NCI-H1417 treated with DMSO at 0.1 percent for 48 hours (cell line): ENCODE data around the gene FUT7.

Source experiments
- DNase-seq: peaks from one replicate; lab custom pipeline; 2025; lab: John Stamatoyannopoulos, UW

FUT7 gene, protein sequence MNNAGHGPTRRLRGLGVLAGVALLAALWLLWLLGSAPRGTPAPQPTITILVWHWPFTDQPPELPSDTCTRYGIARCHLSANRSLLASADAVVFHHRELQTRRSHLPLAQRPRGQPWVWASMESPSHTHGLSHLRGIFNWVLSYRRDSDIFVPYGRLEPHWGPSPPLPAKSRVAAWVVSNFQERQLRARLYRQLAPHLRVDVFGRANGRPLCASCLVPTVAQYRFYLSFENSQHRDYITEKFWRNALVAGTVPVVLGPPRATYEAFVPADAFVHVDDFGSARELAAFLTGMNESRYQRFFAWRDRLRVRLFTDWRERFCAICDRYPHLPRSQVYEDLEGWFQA

DNA sequence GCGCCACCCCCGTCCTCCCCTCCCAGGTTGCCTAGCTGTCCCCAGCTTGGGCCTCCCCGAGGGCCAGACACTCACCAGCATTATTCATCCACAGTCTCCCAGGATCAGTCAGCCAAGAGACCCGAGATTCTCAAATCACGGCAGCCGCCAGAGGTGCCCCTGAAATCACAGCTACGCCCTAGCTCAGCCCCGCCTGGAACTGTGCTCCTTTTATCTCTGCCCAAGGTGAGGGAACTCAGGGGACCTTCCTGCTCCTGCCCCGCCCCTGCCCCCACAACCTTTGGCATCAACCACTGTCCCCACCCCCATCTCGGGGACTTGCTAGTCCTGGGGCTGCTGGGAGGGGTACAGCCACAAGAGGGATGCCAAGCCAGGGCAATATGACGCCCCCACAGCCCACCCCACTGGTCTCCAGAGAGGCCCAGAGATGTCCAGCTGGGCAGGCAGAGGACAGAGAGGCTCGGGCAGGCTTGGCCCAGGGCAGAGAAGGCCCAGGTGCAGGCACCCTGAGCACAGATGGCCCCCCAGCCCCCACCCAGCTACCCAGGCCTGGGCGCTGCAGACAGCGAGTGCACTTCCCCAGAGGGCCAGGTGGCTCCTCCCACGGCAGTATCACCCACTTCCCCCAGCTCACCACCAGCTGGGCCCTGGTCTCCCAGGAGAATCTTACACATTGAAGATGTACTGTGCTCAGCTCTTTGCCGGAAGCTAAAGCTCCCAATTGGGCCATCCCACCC, at the start of gene FUT7:
Gene FUT7 (minus strand): TSS at position 185 of the 737 bp plus-strand sequence. CDS start 97 bp downstream, at position 88.
- no peak for DNase-seq

DNA sequence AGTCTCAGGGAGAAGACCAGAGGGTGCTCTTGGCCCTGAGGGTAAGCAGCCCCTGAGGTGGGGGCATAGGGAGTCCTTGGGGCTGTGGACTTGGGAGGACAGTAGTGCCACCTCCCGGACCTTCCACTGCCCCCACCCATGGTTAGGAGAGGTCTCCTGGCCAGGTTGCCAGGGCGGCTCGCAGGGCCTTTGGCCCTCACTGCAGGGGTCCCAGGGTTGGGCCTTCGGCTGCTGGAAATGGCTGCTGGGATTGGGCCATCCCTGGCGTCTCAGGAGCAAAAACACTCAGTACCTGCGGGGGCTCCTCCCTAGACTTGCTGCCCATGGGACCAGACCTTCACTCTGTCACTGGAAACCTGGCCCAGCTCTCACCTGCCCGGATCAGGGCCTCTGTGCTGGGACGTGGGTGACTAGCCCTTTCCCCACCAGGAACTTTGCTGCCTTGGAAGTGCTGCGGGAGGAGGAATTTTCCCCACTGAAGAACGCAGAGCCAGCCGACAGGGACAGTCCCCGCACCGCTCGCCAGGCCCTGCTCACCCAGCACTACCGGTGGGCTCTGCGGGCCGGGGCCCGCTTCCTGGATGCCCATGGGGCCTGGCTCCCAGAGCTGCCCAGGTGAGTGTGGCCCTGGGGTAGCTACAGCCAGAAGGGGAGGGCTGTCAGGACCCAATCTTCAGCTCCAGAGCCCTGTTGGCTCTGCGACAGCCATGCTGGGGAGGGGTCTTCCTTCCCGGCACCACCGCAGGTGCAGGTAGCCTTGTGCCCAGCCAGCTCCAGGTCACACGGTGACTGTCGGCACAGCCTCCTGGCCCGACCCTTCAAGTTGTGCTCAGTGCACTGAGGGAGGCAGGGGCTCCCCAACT, 48.6 kb upstream of the FUT7 start:
- no peak for DNase-seq

DNA sequence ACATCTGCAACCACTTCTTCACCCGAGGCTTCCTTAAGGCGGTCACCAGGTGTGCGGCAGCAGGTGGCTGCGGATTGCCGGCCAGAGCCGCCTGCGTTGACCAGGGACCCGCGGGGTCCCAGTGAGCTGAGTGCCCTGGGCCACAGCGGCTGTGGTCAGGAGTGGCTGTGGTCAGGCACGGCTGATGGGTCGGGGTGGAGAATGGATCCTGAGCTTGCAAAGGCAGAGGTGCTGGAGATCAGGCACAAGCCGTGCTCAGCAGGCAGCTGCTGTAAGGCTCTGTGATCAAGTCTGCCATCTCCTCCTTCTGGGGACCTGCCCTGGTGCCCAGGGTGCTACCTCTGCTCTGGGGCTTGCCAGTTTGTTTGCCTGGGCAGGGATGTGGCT, 47.5 kb upstream of the FUT7 start:
- no peak for DNase-seq

DNA sequence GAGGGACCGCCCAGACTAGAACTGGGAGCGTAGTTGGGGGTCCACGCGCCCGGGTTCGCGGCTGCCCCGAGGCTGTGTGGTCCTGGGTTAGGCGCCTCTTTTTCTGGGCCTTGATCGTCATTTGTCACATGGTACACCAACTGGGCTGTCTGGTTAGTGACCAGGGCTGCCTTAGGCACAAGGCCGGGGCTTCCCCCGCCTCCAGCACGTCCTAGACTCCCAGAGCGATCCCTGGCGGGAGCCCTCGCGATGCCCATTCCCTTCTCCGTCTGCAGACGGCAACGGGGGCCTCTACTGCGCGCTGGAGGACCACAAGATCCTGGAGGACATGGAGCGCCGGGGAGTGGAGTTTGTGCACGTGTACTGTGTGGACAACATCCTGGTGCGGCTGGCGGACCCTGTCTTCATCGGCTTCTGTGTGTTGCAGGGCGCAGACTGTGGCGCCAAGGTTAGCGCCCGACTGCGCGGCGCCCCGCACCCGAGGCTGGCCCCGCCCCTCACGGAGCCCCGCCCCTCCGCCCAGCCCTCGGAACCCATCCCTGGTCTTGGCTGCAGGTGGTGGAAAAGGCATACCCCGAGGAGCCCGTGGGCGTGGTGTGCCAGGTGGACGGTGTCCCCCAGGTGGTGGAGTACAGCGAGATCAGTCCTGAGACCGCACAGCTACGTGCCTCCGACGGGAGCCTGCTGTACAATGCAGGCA, 47.0 kb upstream of the FUT7 start:
- DNase-seq: no peak

DNA sequence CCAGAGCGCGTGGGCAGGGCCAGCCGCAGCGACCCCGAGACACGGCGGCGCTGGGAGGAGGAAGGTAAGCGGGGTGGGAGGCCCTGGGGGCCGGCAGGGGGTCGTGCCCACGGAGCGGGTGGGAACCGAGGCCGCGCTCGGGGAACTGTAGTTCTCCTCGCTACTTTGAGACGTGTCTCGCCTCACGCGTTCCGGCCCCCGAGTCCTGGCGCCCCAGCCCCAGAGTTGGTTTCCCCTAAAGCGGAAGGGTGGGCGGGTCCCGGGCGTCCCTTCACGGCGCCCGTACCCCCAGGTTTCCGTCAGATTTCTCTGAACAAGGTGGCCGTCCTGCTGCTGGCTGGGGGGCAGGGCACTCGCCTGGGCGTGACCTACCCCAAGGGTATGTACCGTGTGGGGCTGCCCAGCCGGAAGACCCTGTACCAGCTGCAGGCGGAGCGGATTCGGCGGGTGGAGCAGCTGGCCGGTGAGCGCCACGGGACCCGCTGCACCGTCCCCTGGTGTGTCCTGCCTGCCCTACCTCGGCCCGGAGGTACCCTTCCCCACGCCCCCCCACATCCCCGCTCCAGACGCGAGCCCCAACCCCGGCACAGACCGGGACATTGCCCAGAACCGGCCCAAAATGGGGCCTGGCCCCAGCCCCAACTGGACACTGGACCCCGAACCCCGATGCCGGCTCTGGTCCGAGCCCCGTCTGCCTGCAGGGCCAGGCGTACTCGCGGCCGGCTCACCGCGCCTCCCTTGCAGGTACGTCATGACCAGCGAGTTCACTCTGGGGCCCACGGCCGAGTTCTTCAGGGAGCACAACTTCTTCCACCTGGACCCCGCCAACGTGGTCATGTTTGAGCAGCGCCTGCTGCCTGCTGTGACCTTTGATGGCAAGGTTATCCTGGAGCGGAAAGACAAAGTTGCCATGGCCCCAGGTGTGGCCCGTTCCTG, 46.1 kb upstream of the FUT7 start:
- no peak for DNase-seq

DNA sequence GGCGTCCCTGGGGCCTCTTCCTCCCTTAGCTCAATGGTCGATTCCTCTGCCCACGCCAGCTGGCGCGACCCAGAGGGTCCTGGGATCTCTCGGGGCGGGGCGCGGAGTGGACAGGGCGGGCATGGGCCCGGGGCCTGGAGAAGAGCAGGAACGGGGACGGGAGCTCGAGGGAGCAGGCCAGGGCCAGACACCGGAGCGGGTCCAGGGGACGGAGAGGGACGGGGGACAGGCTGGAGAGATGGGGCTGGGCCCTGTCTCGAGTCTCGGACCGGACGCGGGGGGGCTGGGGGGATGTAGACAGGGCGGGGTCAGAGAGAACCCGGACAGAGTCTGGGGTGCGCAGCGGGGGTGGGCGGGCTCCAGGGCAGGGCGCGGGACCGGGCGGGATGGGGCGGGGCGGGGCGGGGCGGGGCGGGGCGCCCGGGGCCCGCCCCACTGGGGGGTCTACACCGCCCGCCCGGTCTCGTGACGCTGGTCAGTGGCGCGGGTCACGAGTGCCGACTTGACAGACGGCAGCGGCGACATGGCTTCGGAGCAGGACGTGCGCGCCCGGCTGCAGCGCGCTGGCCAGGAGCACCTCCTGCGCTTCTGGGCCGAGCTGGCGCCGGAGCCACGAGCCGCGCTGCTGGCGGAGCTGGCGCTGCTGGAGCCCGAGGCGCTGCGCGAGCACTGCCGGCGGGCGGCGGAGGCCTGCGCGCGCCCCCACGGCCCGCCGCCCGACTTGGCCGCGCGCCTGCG, 45.3 kb upstream of the FUT7 start, which contains the start of gene UAP1L1:
Gene UAP1L1 (plus strand): TSS at position 508 of the 738 bp plus-strand sequence. CDS start 16 bp downstream, at position 524.
- no peak for DNase-seq

DNA sequence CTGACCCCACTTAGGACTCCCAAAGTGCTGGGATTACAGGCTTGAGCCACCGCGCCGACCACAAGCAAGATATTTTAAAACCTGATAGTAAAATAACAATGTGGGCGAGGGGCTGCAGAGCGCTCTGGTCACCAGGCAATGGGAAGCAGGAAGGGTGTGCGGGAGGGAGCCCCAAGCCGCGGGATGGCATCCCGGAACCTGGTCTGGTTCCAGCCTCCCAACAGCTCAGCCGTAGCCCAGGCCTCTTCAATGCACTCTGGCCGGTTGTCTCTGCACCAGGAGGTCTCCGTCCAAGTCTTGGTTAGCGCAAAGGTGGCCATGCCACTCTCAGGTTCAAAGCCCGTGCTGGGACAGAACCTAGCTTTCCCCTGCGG, 44.7 kb upstream of the FUT7 start:
- DNase-seq: no peak

DNA sequence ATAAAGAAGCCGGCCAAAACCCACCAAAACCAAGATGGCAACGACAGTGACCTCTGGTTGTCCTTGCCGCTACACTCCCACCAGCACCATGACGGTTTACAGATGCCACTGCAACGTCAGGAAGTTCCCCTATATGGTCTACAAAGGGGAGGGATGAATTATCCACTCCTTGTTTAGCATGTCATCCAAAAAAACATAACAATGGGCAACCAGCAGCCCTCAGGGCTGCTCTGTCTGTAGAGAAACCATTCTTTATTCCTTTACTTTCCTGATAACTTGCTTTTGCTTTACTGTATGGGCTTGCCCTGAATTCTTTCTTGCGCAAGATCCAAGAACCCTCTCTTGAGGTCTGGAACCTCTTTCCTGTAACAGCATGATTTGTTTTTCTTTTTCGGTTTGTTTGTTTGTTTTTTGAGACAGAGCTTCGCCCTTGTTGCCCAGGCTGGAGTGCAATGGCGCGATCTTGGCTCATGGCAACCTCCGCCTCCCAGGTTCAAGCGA, 43.4 kb upstream of the FUT7 start:
- DNase-seq: no peak

DNA sequence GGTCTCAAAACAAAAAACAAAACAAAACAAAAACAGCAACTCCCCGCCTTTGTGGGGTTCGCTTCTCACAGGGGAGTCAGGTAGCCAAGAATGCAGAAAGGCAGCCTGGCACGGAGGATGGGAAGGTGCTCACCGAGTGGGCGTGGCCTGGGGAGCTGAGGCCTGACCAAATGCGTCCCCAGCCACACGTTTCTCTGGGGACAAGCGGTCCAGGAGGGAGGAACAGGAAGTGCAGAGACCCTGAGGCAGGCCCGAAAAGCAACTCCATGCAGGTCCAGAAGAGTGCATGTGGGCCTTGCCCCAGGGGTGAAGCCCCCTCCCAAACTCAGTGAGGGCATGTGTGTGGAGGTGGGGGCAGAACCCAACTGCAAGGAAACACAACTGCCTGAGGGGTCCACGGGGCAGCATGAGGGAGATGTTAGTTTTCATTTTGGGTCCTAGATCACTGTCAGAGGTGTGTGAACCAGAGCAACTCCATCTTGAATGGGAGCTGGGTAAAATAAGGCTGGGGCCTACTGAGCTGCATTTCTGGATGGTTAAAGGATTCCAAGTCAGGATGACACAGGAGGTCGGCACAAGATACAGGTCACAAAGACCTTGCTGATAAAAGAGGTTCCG, 42.9 kb upstream of the FUT7 start:
- no peak for DNase-seq

DNA sequence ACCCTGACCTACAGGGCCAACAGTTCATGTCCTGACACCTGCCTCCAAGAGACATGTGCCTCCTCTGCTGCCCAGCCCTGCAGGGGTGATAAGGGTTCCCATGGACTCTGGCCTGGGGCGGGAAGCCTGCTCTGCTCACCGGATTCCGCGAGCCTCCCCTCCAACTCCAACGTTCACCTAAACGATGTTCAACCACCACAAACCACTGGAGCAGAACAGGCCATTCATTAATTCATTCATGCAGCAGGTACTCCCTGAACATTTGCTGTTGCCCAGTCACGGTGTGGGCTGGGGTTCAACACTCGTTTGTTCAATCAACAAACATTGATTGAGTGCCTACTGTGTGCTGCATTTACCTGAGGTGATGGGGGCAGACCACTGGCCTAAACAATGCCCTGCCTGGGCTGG, 42.1 kb upstream of the FUT7 start:
- DNase-seq: no peak

DNA sequence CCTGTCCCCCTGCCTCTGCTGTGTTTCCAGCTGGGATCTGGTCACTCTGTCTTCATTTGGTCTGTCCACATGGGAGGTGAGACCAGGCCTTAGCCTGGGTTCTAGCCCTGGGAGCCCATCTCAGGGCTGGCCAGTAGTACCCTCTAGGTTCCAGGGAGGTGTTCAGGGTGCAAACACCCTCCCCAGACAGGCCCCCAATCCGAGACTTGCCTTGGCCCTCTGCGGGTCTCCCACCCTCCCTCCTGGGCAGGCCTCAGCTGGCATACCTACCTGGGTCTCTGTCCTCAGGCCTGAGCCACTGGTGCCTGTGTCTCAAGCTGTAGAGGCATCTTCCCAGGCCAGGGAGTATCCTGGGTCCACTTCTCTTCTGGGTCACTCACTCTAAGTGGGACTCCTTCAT, 39.4 kb upstream of the FUT7 start:
- DNase-seq: no peak

DNA sequence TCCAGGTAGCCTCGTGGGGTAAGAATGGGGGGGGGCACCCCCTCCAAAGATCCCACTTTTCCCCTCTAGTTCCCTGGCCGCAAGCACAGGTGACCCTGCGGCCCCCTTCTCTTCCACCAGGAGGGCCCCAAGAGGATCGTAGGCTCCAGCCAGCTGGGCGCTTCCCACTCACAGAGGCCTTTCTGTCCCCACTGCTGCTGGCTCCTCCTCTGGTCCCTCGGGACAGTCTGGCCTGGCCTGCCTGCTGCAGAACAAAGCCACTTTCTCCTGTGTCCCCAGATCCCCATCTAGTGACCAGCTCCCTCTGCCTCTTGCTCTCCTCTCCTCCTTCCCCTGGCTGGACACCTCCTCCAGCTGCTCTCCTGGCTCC, 39.0 kb upstream of the FUT7 start:
- DNase-seq: no peak

DNA sequence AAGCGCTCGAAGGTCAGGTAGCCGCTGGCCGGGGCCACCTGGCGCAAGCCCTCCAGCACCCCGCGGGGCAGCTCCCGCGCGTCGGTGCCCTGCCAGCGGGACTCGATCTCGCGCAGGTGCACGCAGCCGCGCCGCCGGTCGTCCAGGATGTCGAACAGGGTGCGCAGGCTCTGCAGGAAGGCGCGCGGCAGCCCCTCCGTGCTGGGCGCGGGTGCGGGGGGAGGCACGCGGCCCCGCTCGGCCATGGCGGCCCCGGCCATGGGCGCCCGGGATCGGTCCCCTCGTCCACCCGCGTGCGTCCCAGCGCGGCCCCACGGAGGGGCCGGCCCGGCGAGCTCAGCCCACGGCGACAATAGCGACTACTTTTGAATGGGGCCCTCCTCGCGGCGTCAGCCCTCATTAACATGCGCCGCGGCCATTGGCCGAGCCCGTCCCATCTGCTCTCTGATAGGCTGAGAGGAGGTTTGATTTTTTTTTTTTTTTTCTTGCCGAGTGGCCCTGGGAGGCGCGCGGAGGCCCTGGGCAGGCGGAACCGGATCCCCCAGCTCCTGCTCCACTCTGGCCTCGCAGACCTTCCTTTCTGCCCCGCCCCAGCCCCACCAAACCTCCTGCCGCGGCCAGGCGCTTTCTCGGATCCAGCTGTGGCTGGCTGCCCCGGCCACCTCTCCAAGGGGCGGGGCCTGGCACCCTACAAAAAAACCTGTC, 38.5 kb upstream of the FUT7 start, which contains the start of gene SAPCD2:
Gene SAPCD2 (minus strand): TSS at position 357 of the 705 bp plus-strand sequence. CDS start 97 bp downstream, at position 260.
- DNase-seq: peak; percentile 75

DNA sequence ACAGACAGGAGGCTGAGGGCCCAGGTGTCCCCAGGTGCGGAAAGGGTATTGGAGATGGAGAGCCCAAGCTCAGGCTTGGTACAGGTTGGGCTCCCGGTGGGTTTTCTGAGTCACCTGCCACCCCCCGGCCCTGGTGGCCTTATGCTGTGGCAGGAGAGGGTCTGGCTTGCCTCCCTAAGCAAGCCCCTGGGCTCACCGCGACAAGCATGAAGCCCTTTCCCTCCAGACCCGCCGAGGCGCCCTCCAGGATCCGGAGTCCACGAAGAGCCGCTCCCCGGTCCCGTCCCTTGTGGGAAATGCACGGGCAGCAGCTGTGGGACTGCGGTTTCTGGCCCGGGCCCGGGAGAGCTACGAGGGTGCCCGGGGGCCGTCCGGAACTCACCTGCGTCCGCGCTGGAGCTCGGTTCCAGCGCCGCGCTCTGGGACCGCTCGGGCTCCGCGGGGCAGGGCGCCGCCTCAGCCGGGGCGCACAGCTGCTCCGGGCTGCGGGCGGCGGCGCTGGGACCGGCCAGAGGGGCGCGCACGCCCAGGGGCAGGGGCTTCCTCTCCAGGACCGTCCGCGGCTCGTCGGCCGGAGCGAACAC, 37.7 kb upstream of the FUT7 start:
- no peak for DNase-seq

DNA sequence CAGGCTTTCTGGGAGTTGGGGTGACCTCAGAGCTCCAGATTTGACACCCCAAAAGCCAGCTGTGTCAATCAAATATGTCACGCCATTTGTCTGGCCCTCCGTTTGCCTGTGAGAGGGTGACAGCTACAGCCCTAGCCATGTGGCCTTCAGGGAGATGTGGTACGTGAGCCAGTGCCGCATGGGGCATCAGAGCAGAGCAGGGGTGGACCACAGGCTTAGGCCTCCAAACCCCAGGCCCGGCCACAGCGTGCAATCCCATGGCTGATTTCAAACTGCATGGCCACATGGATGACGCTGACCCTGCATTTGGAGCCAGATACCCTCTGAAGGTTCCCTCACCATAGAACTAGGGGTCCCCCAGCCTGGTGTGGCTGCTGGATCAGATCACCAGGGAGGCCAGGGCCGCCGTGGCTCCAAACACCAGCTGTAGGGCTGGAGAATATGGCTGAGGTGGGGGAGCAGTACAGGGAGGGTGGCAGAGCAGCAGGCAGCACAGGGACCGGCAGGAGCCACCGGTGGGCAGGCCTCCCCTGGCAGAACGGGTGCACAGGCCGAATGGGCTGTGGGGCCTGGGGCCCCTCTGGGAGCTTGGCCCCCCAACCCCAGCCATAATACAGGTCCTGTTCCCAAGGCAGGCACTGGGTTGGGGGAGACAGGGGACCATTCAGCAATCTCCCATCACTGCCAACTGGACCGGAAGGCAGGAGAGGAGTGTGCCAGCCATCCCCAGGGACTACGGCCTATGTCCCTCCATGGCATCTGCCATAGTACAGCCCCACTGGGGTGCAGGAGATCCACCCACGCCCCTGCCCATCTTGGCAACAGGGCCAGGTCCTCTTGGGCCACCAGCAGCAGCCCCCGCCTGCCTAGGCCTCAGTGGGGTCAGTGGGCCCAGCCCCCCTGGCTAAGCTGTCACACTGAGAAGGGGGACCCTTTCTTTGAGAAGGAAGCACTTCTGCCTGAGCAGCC, 36.9 kb upstream of the FUT7 start:
- DNase-seq: no peak

DNA sequence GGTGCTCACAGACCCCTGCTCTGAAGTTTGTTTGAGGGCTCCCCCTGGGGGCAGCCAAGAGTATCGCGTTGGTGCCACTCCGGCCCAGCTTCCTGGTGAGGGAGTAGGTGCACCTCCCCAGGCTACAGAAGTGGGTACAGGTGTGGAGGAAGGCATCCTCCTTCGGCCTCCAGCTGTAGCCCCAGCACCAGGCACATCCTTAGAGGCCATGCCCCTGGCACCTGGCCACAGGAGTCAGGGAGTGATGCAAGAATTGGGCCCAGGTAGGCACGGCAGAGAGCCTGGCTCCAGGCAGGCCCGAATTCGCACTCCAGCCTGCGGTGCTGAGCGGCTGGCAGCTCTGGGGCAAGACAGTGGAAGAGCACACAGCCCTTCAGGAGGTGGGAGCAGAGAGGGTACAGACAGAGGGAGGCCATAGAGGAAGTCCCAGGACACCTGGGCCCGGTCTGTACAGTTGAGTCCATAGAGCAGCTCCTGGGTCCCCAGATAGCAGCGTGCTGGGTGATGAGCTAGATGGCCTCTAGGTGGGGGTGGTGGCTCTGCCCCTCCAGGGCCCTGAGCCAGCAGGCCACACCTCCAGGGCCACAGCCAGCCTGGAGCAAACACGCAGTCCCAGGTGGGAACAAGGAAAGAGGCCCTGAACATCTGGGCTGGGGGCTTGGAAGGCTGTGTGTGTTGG, 36.1 kb upstream of the FUT7 start:
- no peak for DNase-seq
